WTC11 (cell line): Measurements from ENCODE around the gene TM2D1. TPM values are rescaled to one million over a fixed set of nuclear protein-coding genes. Genes with fewer than 3 reads are reported as not detected.

Experiments used
- ATAC-seq: fragments of 200-7000 bp; cut with Tn5 transposase; 2 replicates; pipeline ENCODE4 v1.10.0; 2021; ENCODE audit warnings: mild to moderate bottlenecking, moderate library complexity
- CTCF ChIA-PET: fragments of 300-600 bp; sonication (Branson Sonifier 250); formaldehyde crosslinking; loops from one replicate; lab custom pipeline; 2021; ENCODE audit warnings: antibody characterized with exemption; lab: Charles Lee
- POLR2A ChIA-PET: fragments of 350-600 bp; sonication (Branson Sonifier 250); formaldehyde crosslinking; loops from one replicate; lab custom pipeline; 2021; ENCODE audit warnings: antibody characterized with exemption; lab: Charles Lee
- DNase-seq: peaks from one replicate; pipeline ENCODE4 v3.0.0; 2021; ENCODE audit warnings: low spot score
- H3K27ac Mint-ChIP-seq: 2 replicates; pipeline ENCODE4 v1.8.0; 2021; ENCODE audit warnings: mixed read lengths
- H3K27me3 Mint-ChIP-seq: 2 replicates; pipeline ENCODE4 v1.8.0; 2021; ENCODE audit warnings: low read depth, mild to moderate bottlenecking, moderate library complexity, mixed read lengths
- H3K36me3 Mint-ChIP-seq: 2 replicates; pipeline ENCODE4 v1.8.0; 2021; ENCODE audit warnings: mixed read lengths
- H3K4me1 Mint-ChIP-seq: 2 replicates; pipeline ENCODE4 v1.8.0; 2022; ENCODE audit warnings: mixed read lengths
- H3K4me3 Mint-ChIP-seq: 2 replicates; pipeline ENCODE4 v1.8.0; 2021; ENCODE audit warnings: mild to moderate bottlenecking, moderate library complexity, mixed read lengths
- H3K9me3 Mint-ChIP-seq: 2 replicates; pipeline ENCODE4 v1.8.0; 2021; ENCODE audit warnings: mixed read lengths
- HMGA2 ChIP-seq: fragments of 250-450 bp; sonication (Bioruptor Pico); IDR thresholded peaks from 2 replicates; pipeline ENCODE4 v1.4.0; 2021; ENCODE audit warnings: mild to moderate bottlenecking, moderate library complexity
- NFE2L1 ChIP-seq: sonication (generic); formaldehyde crosslinking; IDR thresholded peaks from 2 replicates; pipeline ENCODE4 v1.8.1; 2023; ENCODE audit warnings: missing genetic modification reagents
- SMAD4 ChIP-seq: sonication (generic); formaldehyde crosslinking; IDR thresholded peaks from 2 replicates; pipeline ENCODE4 v1.8.0; 2022; ENCODE audit warnings: mild to moderate bottlenecking, missing genetic modification reagents
- ZNF263 ChIP-seq: sonication (generic); formaldehyde crosslinking; IDR thresholded peaks from 2 replicates; pipeline ENCODE4 v1.8.1; 2022; ENCODE audit warnings: low read depth, mild to moderate bottlenecking, moderate library complexity, missing genetic modification reagents
- total RNA-seq: library from RNA; stranded (reverse); gene quantifications from 3 replicates; pipeline ENCODE4 v1.2.3, GENCODE V29; 2021
- TF ChIP-seq, protein P1 (sequence below): fragments of 250-450 bp; sonication (Bioruptor Pico); conservative IDR thresholded peaks from 2 replicates; pipeline ENCODE4 v1.9.0; 2021; ENCODE audit warnings: mild to moderate bottlenecking
- TF ChIP-seq, protein P2 (sequence below): sonication (generic); formaldehyde crosslinking; IDR thresholded peaks from 2 replicates; pipeline ENCODE4 v1.8.0; 2022; ENCODE audit warnings: missing genetic modification reagents
- TF ChIP-seq, protein P3 (sequence below): sonication (generic); formaldehyde crosslinking; IDR thresholded peaks from 2 replicates; pipeline ENCODE4 v1.8.0; 2023; ENCODE audit warnings: missing genetic modification reagents, mild to moderate bottlenecking, borderline replicate concordance
- TF ChIP-seq, protein P4 (sequence below): sonication (generic); formaldehyde crosslinking; IDR thresholded peaks from 2 replicates; pipeline ENCODE4 v1.8.1; 2022; ENCODE audit warnings: missing genetic modification reagents, borderline replicate concordance
- TF ChIP-seq, protein P5 (sequence below): sonication (generic); formaldehyde crosslinking; IDR thresholded peaks from 2 replicates; pipeline ENCODE4 v1.8.0; 2022; ENCODE audit warnings: mild to moderate bottlenecking, missing genetic modification reagents
- TF ChIP-seq, protein P6 (sequence below): fragments of 250-450 bp; sonication (Bioruptor Pico); IDR thresholded peaks from 2 replicates; pipeline ENCODE4 v2.1.2; 2022; ENCODE audit warnings: mild to moderate bottlenecking, moderate library complexity

TM2D1 gene
- total RNA-seq, 1 experiment from 2014 or later: 21.6 TPM

- TF ChIP-seq, protein P1, sequence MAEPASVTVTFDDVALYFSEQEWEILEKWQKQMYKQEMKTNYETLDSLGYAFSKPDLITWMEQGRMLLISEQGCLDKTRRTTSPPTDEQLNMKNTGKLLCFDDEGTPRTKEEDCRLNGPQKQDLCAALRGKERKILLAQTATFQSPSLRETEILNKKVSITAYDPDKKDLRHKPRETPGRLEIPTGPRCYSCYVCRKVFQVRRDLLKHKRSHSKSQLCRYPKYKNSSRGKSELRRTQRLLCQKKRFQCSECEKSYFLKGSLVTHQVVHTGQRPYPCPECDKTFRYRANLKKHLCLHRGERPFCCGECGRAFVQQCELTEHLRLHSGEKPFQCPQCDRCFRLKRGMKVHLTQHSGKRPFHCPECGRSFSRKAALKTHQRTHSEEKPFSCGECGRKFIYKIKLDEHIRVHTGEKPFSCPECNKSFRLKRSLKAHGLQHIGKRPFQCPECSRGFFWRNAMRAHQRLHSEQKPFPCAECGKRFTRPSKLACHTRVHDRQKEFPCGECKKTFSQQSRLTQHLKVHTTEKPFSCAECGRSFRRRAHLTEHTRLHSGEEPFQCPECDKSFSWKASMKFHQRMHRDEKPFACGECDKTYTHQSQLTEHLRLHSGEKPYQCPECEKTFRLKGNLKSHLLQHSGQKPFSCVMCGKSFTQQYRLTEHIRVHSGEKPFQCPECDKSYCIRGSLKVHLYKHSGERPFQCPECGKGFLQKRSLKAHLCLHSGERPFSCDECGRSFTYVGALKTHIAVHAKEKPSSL (CRISPR knock-in tag): no peak
- TF ChIP-seq HMGA2 (CRISPR knock-in tag) (no peak), NFE2L1 (CRISPR knock-in tag) (no peak), ZNF263 (CRISPR knock-in tag) (no peak), SMAD4 (CRISPR knock-in tag) (no peak)
- TF ChIP-seq, protein P2, sequence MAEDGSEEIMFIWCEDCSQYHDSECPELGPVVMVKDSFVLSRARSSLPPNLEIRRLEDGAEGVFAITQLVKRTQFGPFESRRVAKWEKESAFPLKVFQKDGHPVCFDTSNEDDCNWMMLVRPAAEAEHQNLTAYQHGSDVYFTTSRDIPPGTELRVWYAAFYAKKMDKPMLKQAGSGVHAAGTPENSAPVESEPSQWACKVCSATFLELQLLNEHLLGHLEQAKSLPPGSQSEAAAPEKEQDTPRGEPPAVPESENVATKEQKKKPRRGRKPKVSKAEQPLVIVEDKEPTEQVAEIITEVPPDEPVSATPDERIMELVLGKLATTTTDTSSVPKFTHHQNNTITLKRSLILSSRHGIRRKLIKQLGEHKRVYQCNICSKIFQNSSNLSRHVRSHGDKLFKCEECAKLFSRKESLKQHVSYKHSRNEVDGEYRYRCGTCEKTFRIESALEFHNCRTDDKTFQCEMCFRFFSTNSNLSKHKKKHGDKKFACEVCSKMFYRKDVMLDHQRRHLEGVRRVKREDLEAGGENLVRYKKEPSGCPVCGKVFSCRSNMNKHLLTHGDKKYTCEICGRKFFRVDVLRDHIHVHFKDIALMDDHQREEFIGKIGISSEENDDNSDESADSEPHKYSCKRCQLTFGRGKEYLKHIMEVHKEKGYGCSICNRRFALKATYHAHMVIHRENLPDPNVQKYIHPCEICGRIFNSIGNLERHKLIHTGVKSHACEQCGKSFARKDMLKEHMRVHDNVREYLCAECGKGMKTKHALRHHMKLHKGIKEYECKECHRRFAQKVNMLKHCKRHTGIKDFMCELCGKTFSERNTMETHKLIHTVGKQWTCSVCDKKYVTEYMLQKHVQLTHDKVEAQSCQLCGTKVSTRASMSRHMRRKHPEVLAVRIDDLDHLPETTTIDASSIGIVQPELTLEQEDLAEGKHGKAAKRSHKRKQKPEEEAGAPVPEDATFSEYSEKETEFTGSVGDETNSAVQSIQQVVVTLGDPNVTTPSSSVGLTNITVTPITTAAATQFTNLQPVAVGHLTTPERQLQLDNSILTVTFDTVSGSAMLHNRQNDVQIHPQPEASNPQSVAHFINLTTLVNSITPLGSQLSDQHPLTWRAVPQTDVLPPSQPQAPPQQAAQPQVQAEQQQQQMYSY: no peak
- TF ChIP-seq, protein P3, sequence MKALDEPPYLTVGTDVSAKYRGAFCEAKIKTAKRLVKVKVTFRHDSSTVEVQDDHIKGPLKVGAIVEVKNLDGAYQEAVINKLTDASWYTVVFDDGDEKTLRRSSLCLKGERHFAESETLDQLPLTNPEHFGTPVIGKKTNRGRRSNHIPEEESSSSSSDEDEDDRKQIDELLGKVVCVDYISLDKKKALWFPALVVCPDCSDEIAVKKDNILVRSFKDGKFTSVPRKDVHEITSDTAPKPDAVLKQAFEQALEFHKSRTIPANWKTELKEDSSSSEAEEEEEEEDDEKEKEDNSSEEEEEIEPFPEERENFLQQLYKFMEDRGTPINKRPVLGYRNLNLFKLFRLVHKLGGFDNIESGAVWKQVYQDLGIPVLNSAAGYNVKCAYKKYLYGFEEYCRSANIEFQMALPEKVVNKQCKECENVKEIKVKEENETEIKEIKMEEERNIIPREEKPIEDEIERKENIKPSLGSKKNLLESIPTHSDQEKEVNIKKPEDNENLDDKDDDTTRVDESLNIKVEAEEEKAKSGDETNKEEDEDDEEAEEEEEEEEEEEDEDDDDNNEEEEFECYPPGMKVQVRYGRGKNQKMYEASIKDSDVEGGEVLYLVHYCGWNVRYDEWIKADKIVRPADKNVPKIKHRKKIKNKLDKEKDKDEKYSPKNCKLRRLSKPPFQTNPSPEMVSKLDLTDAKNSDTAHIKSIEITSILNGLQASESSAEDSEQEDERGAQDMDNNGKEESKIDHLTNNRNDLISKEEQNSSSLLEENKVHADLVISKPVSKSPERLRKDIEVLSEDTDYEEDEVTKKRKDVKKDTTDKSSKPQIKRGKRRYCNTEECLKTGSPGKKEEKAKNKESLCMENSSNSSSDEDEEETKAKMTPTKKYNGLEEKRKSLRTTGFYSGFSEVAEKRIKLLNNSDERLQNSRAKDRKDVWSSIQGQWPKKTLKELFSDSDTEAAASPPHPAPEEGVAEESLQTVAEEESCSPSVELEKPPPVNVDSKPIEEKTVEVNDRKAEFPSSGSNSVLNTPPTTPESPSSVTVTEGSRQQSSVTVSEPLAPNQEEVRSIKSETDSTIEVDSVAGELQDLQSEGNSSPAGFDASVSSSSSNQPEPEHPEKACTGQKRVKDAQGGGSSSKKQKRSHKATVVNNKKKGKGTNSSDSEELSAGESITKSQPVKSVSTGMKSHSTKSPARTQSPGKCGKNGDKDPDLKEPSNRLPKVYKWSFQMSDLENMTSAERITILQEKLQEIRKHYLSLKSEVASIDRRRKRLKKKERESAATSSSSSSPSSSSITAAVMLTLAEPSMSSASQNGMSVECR (CRISPR knock-in tag): no peak
- TF ChIP-seq, protein P4, sequence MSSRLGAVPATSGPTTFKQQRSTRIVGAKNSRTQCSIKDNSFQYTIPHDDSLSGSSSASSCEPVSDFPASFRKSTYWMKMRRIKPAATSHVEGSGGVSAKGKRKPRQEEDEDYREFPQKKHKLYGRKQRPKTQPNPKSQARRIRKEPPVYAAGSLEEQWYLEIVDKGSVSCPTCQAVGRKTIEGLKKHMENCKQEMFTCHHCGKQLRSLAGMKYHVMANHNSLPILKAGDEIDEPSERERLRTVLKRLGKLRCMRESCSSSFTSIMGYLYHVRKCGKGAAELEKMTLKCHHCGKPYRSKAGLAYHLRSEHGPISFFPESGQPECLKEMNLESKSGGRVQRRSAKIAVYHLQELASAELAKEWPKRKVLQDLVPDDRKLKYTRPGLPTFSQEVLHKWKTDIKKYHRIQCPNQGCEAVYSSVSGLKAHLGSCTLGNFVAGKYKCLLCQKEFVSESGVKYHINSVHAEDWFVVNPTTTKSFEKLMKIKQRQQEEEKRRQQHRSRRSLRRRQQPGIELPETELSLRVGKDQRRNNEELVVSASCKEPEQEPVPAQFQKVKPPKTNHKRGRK (CRISPR knock-in tag): no peak
- TF ChIP-seq, protein P5, sequence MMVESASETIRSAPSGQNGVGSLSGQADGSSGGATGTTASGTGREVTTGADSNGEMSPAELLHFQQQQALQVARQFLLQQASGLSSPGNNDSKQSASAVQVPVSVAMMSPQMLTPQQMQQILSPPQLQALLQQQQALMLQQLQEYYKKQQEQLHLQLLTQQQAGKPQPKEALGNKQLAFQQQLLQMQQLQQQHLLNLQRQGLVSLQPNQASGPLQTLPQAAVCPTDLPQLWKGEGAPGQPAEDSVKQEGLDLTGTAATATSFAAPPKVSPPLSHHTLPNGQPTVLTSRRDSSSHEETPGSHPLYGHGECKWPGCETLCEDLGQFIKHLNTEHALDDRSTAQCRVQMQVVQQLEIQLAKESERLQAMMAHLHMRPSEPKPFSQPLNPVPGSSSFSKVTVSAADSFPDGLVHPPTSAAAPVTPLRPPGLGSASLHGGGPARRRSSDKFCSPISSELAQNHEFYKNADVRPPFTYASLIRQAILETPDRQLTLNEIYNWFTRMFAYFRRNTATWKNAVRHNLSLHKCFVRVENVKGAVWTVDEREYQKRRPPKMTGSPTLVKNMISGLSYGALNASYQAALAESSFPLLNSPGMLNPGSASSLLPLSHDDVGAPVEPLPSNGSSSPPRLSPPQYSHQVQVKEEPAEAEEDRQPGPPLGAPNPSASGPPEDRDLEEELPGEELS: no peak
- TF ChIP-seq, protein P6, sequence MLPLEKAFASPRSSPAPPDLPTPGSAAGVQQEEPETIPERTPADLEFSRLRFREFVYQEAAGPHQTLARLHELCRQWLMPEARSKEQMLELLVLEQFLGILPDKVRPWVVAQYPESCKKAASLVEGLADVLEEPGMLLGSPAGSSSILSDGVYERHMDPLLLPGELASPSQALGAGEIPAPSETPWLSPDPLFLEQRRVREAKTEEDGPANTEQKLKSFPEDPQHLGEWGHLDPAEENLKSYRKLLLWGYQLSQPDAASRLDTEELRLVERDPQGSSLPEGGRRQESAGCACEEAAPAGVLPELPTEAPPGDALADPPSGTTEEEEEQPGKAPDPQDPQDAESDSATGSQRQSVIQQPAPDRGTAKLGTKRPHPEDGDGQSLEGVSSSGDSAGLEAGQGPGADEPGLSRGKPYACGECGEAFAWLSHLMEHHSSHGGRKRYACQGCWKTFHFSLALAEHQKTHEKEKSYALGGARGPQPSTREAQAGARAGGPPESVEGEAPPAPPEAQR (CRISPR knock-in tag): no peak
Observed at GRCh38 chr1:61770131-61770530, 45.2 kb upstream of the TM2D1 start (continued).

DNA sequence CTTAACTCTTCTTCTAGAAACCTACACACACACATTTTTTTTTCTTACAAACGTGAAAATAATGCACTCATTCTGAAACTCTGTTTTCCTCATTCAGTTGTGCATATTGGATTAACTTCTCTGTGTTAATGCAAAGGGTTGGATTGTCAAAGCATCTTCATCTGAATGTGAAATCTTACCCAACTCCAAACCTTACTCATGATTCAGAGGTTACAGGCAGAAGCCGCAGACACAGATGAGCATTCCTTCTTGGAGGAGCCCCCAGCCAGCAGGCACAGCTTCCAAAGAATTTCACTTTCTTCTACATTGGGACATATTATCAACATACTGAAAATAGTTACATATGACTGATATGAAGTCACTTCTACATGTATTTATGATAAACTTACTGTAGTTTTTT is 33.0 kb upstream of the TM2D1 start:
- POLR2A ChIA-PET: no interaction called here

More for the DNA sequence above, 33.0 kb upstream of the TM2D1 start:
- Mint-ChIP-seq H3K36me3 (peaks cover 3% of the 10 kb centered on the region; the same call in 1 of the 2 replicates), H3K4me3 (no peak overlapping the region), H3K27me3 (no peaks in the 10 kb centered on the region), H3K9me3 (no peaks in the 10 kb centered on the region), H3K27ac (no peak overlapping the region), H3K4me1 (peaks cover 29% of the 10 kb centered on the region)
- DNase-seq (no peak), ATAC-seq (no peak)
- CTCF ChIA-PET: no interaction called here
- TF ChIP-seq, protein P5: no peak
